Caco-2 (cell line): ENCODE measurements around the gene TECRL. TPM values are rescaled to one million over a fixed set of nuclear protein-coding genes. Genes with fewer than 3 reads are reported as not detected.

ENCODE experiments used
- BruUV-seq: library from RNA; stranded (reverse); fragments of 400-500 nt; replicated peaks from 2 replicates; lab custom pipeline; 2021; lab: Mats Ljungman, UMichigan
- CTCF ChIA-PET: fragments of 300-600 bp; sonication (Branson Sonifier 250); formaldehyde crosslinking; loops from one replicate; lab custom pipeline; 2022; ENCODE audit warnings: antibody characterized with exemption; lab: Charles Lee
- POLR2A ChIA-PET: fragments of 300-600 bp; sonication (Branson Sonifier 250); formaldehyde crosslinking; loops from one replicate; lab custom pipeline; 2022; ENCODE audit warnings: antibody characterized with exemption; lab: Charles Lee
- DNase-seq, 2 experiments: peaks; one replicate each; pipeline versions ENCODE4 v3.0.0 to v3.0.0-alpha.2; 2020 to 2022
- H3K27me3 ChIP-seq: replicated peaks from 2 replicates; pipeline ENCODE4 v1.6.0; 2011; ENCODE audit warnings: low read length; ENCODE audit not compliant: control insufficient read depth, insufficient read depth
- H3K36me3 ChIP-seq: 2 replicates; pipeline ENCODE4 v1.5.1; 2011; ENCODE audit warnings: low read length; ENCODE audit not compliant: control insufficient read depth, insufficient read depth
- H3K4me1 ChIP-seq: fragments of 250-450 bp; sonication (Bioruptor Pico); 2 replicates; pipeline ENCODE4 v1.5.1; 2020; ENCODE audit warnings: mild to moderate bottlenecking
- H3K4me3 ChIP-seq: 2 replicates; pipeline ENCODE4 v1.5.1; 2011; ENCODE audit warnings: low read depth, mild to moderate bottlenecking, control low read depth, low read length
- H3K9me3 ChIP-seq: fragments of 250-450 bp; sonication (Bioruptor Pico); 2 replicates; pipeline ENCODE4 v1.5.1; 2020; ENCODE audit warnings: mild to moderate bottlenecking, moderate library complexity
- H3K27ac Mint-ChIP-seq: one replicate; pipeline ENCODE4 v1.8.0; 2022; ENCODE audit warnings: mixed read lengths; ENCODE audit not compliant: unreplicated experiment
- H3K27me3 Mint-ChIP-seq: one replicate; pipeline ENCODE4 v1.8.0; 2022; ENCODE audit warnings: mixed read lengths; ENCODE audit not compliant: insufficient read depth, unreplicated experiment
- H3K36me3 Mint-ChIP-seq: one replicate; pipeline ENCODE4 v1.8.0; 2022; ENCODE audit warnings: mild to moderate bottlenecking, mixed read lengths; ENCODE audit not compliant: insufficient read depth, unreplicated experiment
- H3K4me1 Mint-ChIP-seq: one replicate; pipeline ENCODE4 v1.8.0; 2022; ENCODE audit warnings: low read depth, mixed read lengths; ENCODE audit not compliant: unreplicated experiment
- H3K4me3 Mint-ChIP-seq: one replicate; pipeline ENCODE4 v1.8.0; 2022; ENCODE audit warnings: mild to moderate bottlenecking, moderate library complexity, mixed read lengths; ENCODE audit not compliant: unreplicated experiment
- H3K9me3 Mint-ChIP-seq: one replicate; pipeline ENCODE4 v1.8.0; 2022; ENCODE audit warnings: mixed read lengths; ENCODE audit not compliant: unreplicated experiment
- intact Hi-C: fragments of 100-400 bp; cut with micrococcal nuclease; formaldehyde crosslinking; loops from one replicate; pipeline ENCODE4 v1.10.0; 2022; ENCODE audit not compliant: unreplicated experiment
- total RNA-seq: library from RNA; stranded (reverse); gene quantifications from 2 replicates; pipeline ENCODE4 v1.2.3, GENCODE V29; 2022
- TF ChIP-seq, protein P1 (sequence below), 2 experiments: fragments of 200-600 bp in 1 of 2; IDR thresholded peaks; 1 replicate in 1 of 2; 2 replicates in 1 of 2; pipeline versions ENCODE4 v1.5.1 to v1.8.0; 2011 to 2022; ENCODE audit warnings: antibody characterized with exemption in 1 of 2, control low read depth in 1 of 2, inconsistent platforms in 1 of 2, low read depth in 1 of 2, low read length in 1 of 2, mild to moderate bottlenecking in 1 of 2, moderate library complexity in 1 of 2; ENCODE audit not compliant: insufficient read depth in 1 of 2, severe bottlenecking in 1 of 2, unreplicated experiment in 1 of 2

TECRL gene
- total RNA-seq, 1 experiment from 2014 or later: not detected

DNA sequence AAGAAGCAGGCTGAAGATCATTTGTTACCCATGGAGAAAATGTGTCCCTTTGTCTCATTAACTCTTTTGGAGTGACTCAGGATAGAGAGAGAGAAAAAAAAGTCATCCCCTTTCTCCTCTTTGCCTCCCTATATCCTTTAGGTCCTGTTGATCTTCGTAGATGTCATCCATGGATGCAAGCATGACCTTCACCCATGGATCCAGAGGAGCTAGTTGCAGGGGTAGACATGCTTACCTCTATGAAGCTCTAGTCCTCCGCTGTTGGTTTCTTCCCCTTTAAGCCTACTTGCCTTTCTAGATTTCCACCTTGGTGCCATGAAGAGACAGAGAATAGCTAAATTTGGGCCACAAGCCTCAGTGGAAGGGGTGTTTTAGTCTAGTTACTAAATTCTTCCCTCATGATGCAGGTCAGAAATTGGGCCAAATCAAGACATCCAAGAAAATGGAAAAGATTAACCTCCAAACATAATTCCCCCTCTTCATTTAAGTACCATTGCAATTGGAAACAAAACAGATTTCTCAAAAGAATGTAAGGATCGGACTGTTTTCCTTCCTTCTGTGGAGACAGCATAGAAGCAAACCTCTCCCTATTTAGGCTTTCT lies 178.4 kb downstream of the TECRL start:
- Mint-ChIP-seq H3K27me3 (no peaks in the 10 kb centered on the region), H3K9me3 (peaks cover 25% of the 10 kb centered on the region), H3K27ac (no peak overlapping the region), H3K4me3 (no peak overlapping the region), H3K36me3 (no peaks in the 10 kb centered on the region), H3K4me1 (no peaks in the 10 kb centered on the region)
- H3K27me3 ChIP-seq: no peaks in the 10 kb centered on the region
- H3K4me1 ChIP-seq: no peaks in the 10 kb centered on the region
- CTCF ChIA-PET: no interaction called here
- POLR2A ChIA-PET: no interaction called here
- H3K36me3 ChIP-seq: no peaks in the 10 kb centered on the region
- TF ChIP-seq, protein P1, sequence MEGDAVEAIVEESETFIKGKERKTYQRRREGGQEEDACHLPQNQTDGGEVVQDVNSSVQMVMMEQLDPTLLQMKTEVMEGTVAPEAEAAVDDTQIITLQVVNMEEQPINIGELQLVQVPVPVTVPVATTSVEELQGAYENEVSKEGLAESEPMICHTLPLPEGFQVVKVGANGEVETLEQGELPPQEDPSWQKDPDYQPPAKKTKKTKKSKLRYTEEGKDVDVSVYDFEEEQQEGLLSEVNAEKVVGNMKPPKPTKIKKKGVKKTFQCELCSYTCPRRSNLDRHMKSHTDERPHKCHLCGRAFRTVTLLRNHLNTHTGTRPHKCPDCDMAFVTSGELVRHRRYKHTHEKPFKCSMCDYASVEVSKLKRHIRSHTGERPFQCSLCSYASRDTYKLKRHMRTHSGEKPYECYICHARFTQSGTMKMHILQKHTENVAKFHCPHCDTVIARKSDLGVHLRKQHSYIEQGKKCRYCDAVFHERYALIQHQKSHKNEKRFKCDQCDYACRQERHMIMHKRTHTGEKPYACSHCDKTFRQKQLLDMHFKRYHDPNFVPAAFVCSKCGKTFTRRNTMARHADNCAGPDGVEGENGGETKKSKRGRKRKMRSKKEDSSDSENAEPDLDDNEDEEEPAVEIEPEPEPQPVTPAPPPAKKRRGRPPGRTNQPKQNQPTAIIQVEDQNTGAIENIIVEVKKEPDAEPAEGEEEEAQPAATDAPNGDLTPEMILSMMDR (IDR thresholded peaks at IDR 0.05; ENCODE audit: insufficient read depth in 1 of 2, low read depth in 1 of 2, low read length in 1 of 2, severe bottlenecking in 1 of 2, unreplicated experiment in 1 of 2): no peak
- no peak for DNase-seq
- BruUV-seq: no TSS peak
- H3K9me3 ChIP-seq: no peaks in the 10 kb centered on the region; the same call in 1 of the 2 replicates
- intact Hi-C loops: no loop called here
- H3K4me3 ChIP-seq: no peak overlapping the region
